Mesendoderm (in vitro differentiated cells): Measurements from ENCODE around the gene PQBP1.
"Not testable (repeated sequence)": the region's sequence is repeated elsewhere in the genome, so short reads cannot be mapped to it uniquely, and the experiment has no call there.

Source experiments
- DNase-seq: peaks from one replicate; pipeline ENCODE4 v3.0.0; 2013
- H2AK5ac ChIP-seq: 2 replicates; pipeline ENCODE4 v1.6.1; 2013; ENCODE audit warnings: low read length, inconsistent platforms
- H2BK120ac ChIP-seq: 2 replicates; pipeline ENCODE4 v1.6.1; 2013; ENCODE audit warnings: low read depth, mild to moderate bottlenecking, low read length, moderate library complexity, mixed read lengths
- H2BK15ac ChIP-seq: replicated peaks from 2 replicates; pipeline ENCODE4 v1.6.1; 2013; ENCODE audit warnings: low read depth, mild to moderate bottlenecking, moderate library complexity
- H2BK5ac ChIP-seq: 2 replicates; pipeline ENCODE4 v1.6.1; 2013; ENCODE audit warnings: low read length, inconsistent platforms
- H3K18ac ChIP-seq: 2 replicates; pipeline ENCODE4 v1.6.1; 2013; ENCODE audit warnings: mild to moderate bottlenecking, low read length, mixed read lengths
- H3K23ac ChIP-seq: one replicate; pipeline ENCODE4 v1.6.1; 2013; ENCODE audit warnings: low read length
- H3K27ac ChIP-seq: 2 replicates; pipeline ENCODE4 v1.5.1; 2013; ENCODE audit warnings: low read depth, mild to moderate bottlenecking, inconsistent platforms, low read length, moderate library complexity
- H3K27me3 ChIP-seq: 2 replicates; pipeline ENCODE4 v1.6.1; 2013; ENCODE audit warnings: low read length, control low read depth, mild to moderate bottlenecking, inconsistent platforms; ENCODE audit not compliant: insufficient read depth, poor library complexity
- H3K36me3 ChIP-seq: 2 replicates; pipeline ENCODE4 v1.6.1; 2013; ENCODE audit warnings: low read length, inconsistent platforms; ENCODE audit not compliant: control insufficient read depth, insufficient read depth
- H3K4ac ChIP-seq: one replicate; pipeline ENCODE4 v1.6.1; 2013; ENCODE audit warnings: low read depth, mild to moderate bottlenecking, low read length, moderate library complexity
- H3K4me1 ChIP-seq: 2 replicates; pipeline ENCODE4 v1.6.1; 2013; ENCODE audit warnings: low read depth, low read length, inconsistent platforms; ENCODE audit not compliant: control insufficient read depth
- H3K4me2 ChIP-seq: 2 replicates; pipeline ENCODE4 v1.6.1; 2013; ENCODE audit warnings: low read length
- H3K4me3 ChIP-seq: 2 replicates; pipeline ENCODE4 v1.5.1; 2013; ENCODE audit warnings: mild to moderate bottlenecking, low read length
- H3K56ac ChIP-seq: one replicate; pipeline ENCODE4 v1.6.1; 2013; ENCODE audit warnings: low read length
- H3K79me1 ChIP-seq: 2 replicates; pipeline ENCODE4 v1.6.1; 2013; ENCODE audit warnings: low read length, inconsistent platforms
- H3K79me2 ChIP-seq: 2 replicates; pipeline ENCODE4 v1.6.1; 2013; ENCODE audit warnings: mild to moderate bottlenecking, low read length; ENCODE audit not compliant: control insufficient read depth, insufficient read depth
- H3K9ac ChIP-seq: 2 replicates; pipeline ENCODE4 v1.6.1; 2013; ENCODE audit warnings: low read length, inconsistent platforms
- H4K5ac ChIP-seq: one replicate; pipeline ENCODE4 v1.6.1; 2013; ENCODE audit warnings: low read length
- H4K8ac ChIP-seq: one replicate; pipeline ENCODE4 v1.6.1; 2013; ENCODE audit warnings: low read depth, mild to moderate bottlenecking, control low read depth, low read length, moderate library complexity
- WGBS: extraction: QIAGEN DNeasy Blood & Tissue Kit; methylation state at CpG from one replicate; pipeline ENCODE4 v1.1.7; 2013; ENCODE audit warnings: low lambda C conversion rate, missing lambda C conversion rate; ENCODE audit not compliant: insufficient coverage; ENCODE audit errors: extremely low coverage; 5-methylcytosine and 5-hydroxymethylcytosine counted together

The PQBP1 gene

DNA sequence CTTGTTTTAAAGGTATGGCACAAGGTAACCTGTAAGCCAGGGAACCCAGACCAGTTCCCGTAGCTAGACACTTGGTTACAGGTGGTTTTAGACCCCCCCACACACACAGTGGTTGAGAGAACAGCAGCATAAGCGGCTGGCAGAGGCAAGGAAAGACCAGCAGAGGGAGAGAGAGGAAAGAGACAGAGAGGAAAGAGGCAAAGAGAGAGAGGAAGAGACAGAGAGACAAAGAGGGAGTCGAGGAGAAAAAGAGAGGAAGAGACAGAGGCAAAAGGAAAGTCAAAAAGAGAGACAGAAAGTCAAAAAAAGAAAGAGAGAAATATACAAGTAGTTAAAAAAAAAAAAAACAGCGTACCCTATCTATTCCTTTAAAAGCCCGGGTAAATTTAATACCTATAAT, 42.8 kb upstream of the PQBP1 start:
- Histone ChIP-seq H4K5ac (no peak overlapping the region), H3K36me3 (no peaks in the 10 kb centered on the region), H3K27me3 (no peaks in the 10 kb centered on the region), H3K56ac (no peak overlapping the region), H2AK5ac (no peak overlapping the region), H3K4me2 (no peak overlapping the region), H3K4ac (no peak overlapping the region), H2BK15ac (no peak overlapping the region), H3K79me1 (no peaks in the 10 kb centered on the region), H4K8ac (no peak overlapping the region), H3K4me1 (no peaks in the 10 kb centered on the region), H2BK120ac (no peak overlapping the region), H2BK5ac (no peak overlapping the region), H3K9ac (no peak overlapping the region), H3K79me2 (no peaks in the 10 kb centered on the region), H3K4me3 (no peak overlapping the region), H3K18ac (no peak overlapping the region), H3K27ac (no peak overlapping the region), H3K23ac (no peak overlapping the region)
- DNase-seq = peak; percentile 55
- WGBS = no CpG with 5 or more reads among the region's 5 CpGs

DNA sequence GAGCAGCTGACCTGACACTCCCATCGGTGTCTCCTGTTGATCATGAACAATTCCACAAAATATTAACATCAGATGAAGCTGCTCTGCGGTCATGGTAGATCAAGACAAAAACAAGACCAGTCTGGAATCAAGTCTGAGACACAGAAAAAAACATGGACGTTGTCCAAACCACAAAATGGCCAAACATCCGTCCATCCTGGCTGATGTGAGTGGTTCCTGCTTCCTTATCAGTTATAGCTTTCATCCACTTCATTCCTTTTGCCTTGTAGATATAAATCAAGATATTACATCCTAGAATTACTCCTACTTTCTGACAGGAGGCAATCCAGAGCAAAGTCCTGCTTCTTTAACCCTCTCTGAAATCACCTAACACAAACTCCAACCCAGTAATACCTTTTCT, 33.5 kb upstream of the PQBP1 start:
- DNase-seq = no peak
- Histone ChIP-seq H2BK120ac (no peak overlapping the region), H3K79me1 (no peaks in the 10 kb centered on the region), H4K5ac (no peak overlapping the region), H3K36me3 (no peaks in the 10 kb centered on the region), H3K4ac (no peak overlapping the region), H3K79me2 (no peaks in the 10 kb centered on the region), H3K23ac (no peak overlapping the region), H4K8ac (no peak overlapping the region), H2BK15ac (no peak overlapping the region), H3K4me1 (no peaks in the 10 kb centered on the region), H2AK5ac (no peak overlapping the region), H3K4me3 (no peak overlapping the region), H3K4me2 (no peak overlapping the region), H3K18ac (no peak overlapping the region), H3K27ac (no peak overlapping the region), H3K9ac (no peak overlapping the region), H2BK5ac (no peak overlapping the region), H3K27me3 (no peaks in the 10 kb centered on the region), H3K56ac (no peak overlapping the region)
- WGBS = no CpG with 5 or more reads among the region's 4 CpGs

DNA sequence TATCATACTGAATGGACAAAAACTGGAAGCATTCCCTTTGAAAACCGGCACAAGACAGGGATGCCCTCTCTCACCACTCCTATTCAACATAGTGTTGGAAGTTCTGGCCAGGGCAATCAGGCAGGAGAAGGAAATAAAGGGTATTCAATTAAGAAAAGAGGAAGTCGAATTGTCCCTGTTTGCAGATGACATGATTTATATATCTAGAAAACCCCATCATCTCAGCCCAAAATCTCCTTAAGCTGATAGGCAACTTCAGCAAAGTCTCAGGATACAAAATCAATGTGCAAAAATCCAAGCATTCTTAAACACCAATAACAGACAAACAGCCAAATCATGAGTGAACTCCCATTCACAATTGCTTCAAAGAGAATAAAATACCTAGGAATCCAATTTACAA, 25.7 kb upstream of the PQBP1 start:
- no CpG with 5 or more reads among the region's 2 CpGs for WGBS
- H3K4me2 ChIP-seq, H3K4ac ChIP-seq, H2BK15ac ChIP-seq, H3K18ac ChIP-seq, H3K79me1 ChIP-seq, H4K5ac ChIP-seq, H3K56ac ChIP-seq, H2BK120ac ChIP-seq, H4K8ac ChIP-seq, H3K4me1 ChIP-seq, H3K23ac ChIP-seq, H2AK5ac ChIP-seq, H3K4me3 ChIP-seq, H3K27ac ChIP-seq, H3K79me2 ChIP-seq, DNase-seq, H2BK5ac ChIP-seq, H3K27me3 ChIP-seq, H3K9ac ChIP-seq, H3K36me3 ChIP-seq: not testable (repeated sequence)

DNA sequence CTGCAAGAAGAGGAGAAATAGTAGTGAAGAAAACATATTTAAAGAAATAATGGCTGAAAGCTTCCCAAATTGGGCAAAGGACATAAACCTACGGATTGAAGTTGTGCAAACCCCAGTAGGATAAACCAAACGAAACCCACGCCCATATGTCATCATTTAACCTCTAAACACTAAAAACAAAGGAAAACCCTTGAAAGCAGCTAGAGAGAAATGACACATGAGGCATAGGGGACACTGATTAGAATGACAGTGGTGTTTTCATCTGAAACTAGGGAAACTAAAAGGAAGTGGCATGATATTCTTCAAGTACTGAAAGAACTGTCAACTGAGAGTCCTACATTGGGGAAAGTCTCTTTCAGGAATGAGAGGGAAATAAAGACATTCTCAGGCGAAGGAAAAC, 20.8 kb upstream of the PQBP1 start:
- H3K79me1 ChIP-seq, H3K4ac ChIP-seq, H2BK15ac ChIP-seq, H3K56ac ChIP-seq, H3K18ac ChIP-seq, H3K27ac ChIP-seq, H3K4me3 ChIP-seq, H3K27me3 ChIP-seq, H2BK5ac ChIP-seq, H3K36me3 ChIP-seq, H3K23ac ChIP-seq, H3K79me2 ChIP-seq, H3K9ac ChIP-seq, H4K8ac ChIP-seq, H3K4me2 ChIP-seq, H3K4me1 ChIP-seq, H2BK120ac ChIP-seq, H4K5ac ChIP-seq, H2AK5ac ChIP-seq, DNase-seq: not testable (repeated sequence)
- no CpG with 5 or more reads among the region's 4 CpGs for WGBS

DNA sequence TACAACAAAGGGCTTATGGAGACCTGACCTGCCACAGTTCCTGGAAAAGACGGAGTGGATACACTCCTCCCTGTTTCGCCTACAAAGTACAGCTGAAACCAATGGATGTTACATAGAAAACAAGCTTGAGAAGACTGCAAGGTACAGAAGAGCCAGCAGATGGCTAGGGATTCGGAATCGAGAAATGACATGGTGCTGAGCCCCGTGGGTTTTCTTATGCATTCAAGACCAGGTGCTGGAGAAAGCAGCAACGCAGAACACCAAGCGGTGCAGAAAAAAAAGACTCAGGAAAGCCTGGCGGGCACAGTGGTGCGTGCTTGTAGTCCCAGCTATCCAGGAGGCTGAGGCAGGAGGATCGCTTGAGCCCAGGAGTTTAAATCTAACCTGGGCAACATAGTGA, 14.0 kb upstream of the PQBP1 start:
- no peak overlapping the region for H3K4ac ChIP-seq
- no peak overlapping the region for H2BK5ac ChIP-seq
- no peaks in the 10 kb centered on the region for H3K27me3 ChIP-seq
- no peaks in the 10 kb centered on the region for H3K79me1 ChIP-seq
- H2AK5ac ChIP-seq = no peak overlapping the region
- peak; percentile 13 for DNase-seq
- H2BK15ac ChIP-seq = no peak overlapping the region
- no peaks in the 10 kb centered on the region for H3K36me3 ChIP-seq
- H3K4me1 ChIP-seq = no peaks in the 10 kb centered on the region
- H2BK120ac ChIP-seq = no peak overlapping the region
- H3K27ac ChIP-seq = no peak overlapping the region
- H3K4me2 ChIP-seq = no peak overlapping the region
- H3K9ac ChIP-seq = no peak overlapping the region
- H3K23ac ChIP-seq = no peak overlapping the region
- no peak overlapping the region for H4K8ac ChIP-seq
- no peak overlapping the region for H3K18ac ChIP-seq
- H4K5ac ChIP-seq = no peak overlapping the region
- H3K4me3 ChIP-seq = no peak overlapping the region
- H3K56ac ChIP-seq = no peak overlapping the region
- H3K79me2 ChIP-seq = no peaks in the 10 kb centered on the region
- WGBS = no CpG with 5 or more reads among the region's 10 CpGs

DNA sequence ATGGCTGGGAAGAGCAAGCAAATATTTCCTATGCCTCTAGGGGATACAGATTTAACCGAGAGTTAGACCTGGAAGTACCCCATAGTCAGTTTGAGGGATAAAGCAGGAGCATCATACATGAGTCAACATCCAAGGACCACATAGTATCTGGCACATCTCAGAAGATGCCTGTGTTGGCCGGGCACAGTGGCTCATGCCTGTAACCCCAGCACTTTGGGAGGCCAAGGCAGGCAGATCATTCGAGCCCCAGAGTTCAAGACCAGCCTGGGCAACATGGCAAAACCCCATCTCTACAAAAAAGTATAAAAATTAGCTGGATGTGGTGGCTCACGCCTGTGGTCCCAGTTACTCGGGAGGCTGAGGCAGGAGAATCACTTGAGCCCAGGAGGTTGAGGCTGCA, 11.1 kb upstream of the PQBP1 start:
- not testable (repeated sequence) for H3K79me1 ChIP-seq, H3K27me3 ChIP-seq, H2BK15ac ChIP-seq, H2BK5ac ChIP-seq, H3K36me3 ChIP-seq, H3K9ac ChIP-seq, H3K4me1 ChIP-seq, H3K27ac ChIP-seq, H4K5ac ChIP-seq, H3K56ac ChIP-seq, H3K23ac ChIP-seq, H2AK5ac ChIP-seq, H3K4me2 ChIP-seq, H3K79me2 ChIP-seq, H3K4ac ChIP-seq, DNase-seq, H4K8ac ChIP-seq, H3K18ac ChIP-seq, H2BK120ac ChIP-seq, H3K4me3 ChIP-seq
- WGBS = no CpG with 5 or more reads among the region's 5 CpGs
